ENCODE measurements around the gene UNC13B. TPM values are rescaled to one million over a fixed set of nuclear protein-coding genes. Genes with fewer than 3 reads are reported as not detected.

The UNC13B gene
- total RNA-seq, 6 experiments from 2014 or later: 18.2 to 21.4 (median 19.7) TPM

- H3K27ac Mint-ChIP-seq: no peak overlapping the region
Measured at GRCh38 chr9:35186524-35186923, 24.7 kb downstream of the UNC13B start.

DNA sequence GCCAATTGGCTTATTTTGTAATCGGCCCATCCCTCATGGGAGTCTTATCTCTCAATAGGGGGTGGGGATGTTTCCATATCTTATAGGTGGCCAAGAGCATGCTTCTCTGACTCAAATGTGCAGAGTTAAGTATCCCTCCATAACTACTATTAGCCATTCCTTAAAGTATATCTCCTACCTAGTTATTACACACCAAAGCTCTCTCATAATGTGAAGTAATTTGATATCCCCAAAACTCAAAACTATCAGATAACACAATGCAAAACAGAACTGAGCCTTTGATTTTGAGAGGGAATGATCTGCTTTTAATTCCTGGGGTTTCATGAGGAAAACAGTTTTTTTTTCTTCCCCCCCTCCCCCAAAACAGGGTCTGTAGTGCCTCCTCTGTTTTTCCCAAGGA lies 28.4 kb downstream of the UNC13B start:
- no peak overlapping the region for H3K27ac Mint-ChIP-seq
- H3K27me3 Mint-ChIP-seq (ENCODE audit: insufficient read depth): no peaks in the 10 kb centered on the region
- peaks cover under 1% of the 10 kb centered on the region; the same call in 1 of the 2 replicates for H3K4me1 Mint-ChIP-seq (ENCODE audit: low read depth)
- DNase-seq: no peak
- TF ChIP-seq, protein P1, sequence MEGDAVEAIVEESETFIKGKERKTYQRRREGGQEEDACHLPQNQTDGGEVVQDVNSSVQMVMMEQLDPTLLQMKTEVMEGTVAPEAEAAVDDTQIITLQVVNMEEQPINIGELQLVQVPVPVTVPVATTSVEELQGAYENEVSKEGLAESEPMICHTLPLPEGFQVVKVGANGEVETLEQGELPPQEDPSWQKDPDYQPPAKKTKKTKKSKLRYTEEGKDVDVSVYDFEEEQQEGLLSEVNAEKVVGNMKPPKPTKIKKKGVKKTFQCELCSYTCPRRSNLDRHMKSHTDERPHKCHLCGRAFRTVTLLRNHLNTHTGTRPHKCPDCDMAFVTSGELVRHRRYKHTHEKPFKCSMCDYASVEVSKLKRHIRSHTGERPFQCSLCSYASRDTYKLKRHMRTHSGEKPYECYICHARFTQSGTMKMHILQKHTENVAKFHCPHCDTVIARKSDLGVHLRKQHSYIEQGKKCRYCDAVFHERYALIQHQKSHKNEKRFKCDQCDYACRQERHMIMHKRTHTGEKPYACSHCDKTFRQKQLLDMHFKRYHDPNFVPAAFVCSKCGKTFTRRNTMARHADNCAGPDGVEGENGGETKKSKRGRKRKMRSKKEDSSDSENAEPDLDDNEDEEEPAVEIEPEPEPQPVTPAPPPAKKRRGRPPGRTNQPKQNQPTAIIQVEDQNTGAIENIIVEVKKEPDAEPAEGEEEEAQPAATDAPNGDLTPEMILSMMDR (IDR thresholded peaks at IDR 0.05): no peak
- no peak overlapping the region for H3K4me3 Mint-ChIP-seq
- peaks cover 19% of the 10 kb centered on the region; the same call in 1 of the 2 replicates for H3K36me3 Mint-ChIP-seq (ENCODE audit: low read depth)
- H3K9me3 Mint-ChIP-seq: peaks cover 9% of the 10 kb centered on the region; the same call in 1 of the 2 replicates

More at GRCh38 chr9:35186524-35186923, 24.7 kb downstream of the UNC13B start:
- H3K9me3 Mint-ChIP-seq: no peaks in the 10 kb centered on the region; the same call in 1 of the 2 replicates
- H3K36me3 Mint-ChIP-seq (ENCODE audit: low read depth): peaks cover 10% of the 10 kb centered on the region; the same call in 1 of the 2 replicates
- H3K4me1 Mint-ChIP-seq (ENCODE audit: low read depth): no peaks in the 10 kb centered on the region
- TF ChIP-seq, protein P1 (IDR thresholded peaks at IDR 0.05): no peak
- H3K4me3 Mint-ChIP-seq: no peak overlapping the region
- H3K27me3 Mint-ChIP-seq (ENCODE audit: insufficient read depth): no peaks in the 10 kb centered on the region
- DNase-seq: no peak

GRCh38 chr9:35191105-35191504 lies 29.3 kb downstream of the UNC13B start:
- no peak overlapping the region for H3K27ac Mint-ChIP-seq
- no peak for DNase-seq
- H3K4me3 Mint-ChIP-seq: no peak overlapping the region
- no peaks in the 10 kb centered on the region for H3K27me3 Mint-ChIP-seq (ENCODE audit: insufficient read depth)
- H3K36me3 Mint-ChIP-seq (ENCODE audit: low read depth): peaks cover 19% of the 10 kb centered on the region; the same call in 1 of the 2 replicates
- peaks cover 9% of the 10 kb centered on the region; the same call in 1 of the 2 replicates for H3K9me3 Mint-ChIP-seq
- H3K4me1 Mint-ChIP-seq (ENCODE audit: low read depth): peaks cover 9% of the 10 kb centered on the region
- TF ChIP-seq, protein P1 (IDR thresholded peaks at IDR 0.05): no peak

- no peak overlapping the region for H3K27ac Mint-ChIP-seq
- peaks cover 23% of the 10 kb centered on the region for H3K36me3 Mint-ChIP-seq (ENCODE audit: low read depth)
- H3K4me1 Mint-ChIP-seq (ENCODE audit: low read depth): peaks cover 9% of the 10 kb centered on the region
- no peaks in the 10 kb centered on the region; the same call in 1 of the 2 replicates for H3K27me3 Mint-ChIP-seq (ENCODE audit: insufficient read depth)
- peaks cover 9% of the 10 kb centered on the region; the same call in 1 of the 2 replicates for H3K9me3 Mint-ChIP-seq
- TF ChIP-seq, protein P1 (IDR thresholded peaks at IDR 0.05): peak; percentile 32
- H3K4me3 Mint-ChIP-seq: no peak overlapping the region
- DNase-seq: no peak
Measured at GRCh38 chr9:35193762-35194161, 32.0 kb downstream of the UNC13B start.

DNA sequence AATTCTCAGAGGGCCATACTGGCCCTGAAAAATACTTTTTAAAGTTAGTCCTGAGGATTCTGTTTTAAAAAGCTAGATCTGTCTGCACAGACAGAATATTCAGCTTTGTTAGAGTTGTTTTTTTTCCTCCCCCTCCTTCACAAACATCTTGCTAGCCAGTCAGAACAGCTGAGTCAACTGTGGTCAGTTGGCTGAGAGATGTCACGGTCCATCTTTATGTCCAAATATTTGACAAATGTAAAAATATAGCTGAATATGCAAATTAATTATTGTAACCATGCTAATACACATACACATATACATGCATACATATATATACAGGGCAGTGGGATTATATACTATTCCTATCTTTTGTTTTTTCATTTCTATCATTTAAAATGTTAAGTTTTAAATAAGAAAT lies 33.9 kb downstream of the UNC13B start:
- TF ChIP-seq, protein P1 (IDR thresholded peaks at IDR 0.05): no peak
- DNase-seq: peak; percentile 21
- Mint-ChIP-seq H3K27me3 (ENCODE audit: insufficient read depth) (no peaks in the 10 kb centered on the region; the same call in 1 of the 2 replicates), H3K36me3 (ENCODE audit: low read depth) (peaks cover 17% of the 10 kb centered on the region), H3K4me1 (ENCODE audit: low read depth) (peaks cover 9% of the 10 kb centered on the region), H3K9me3 (peaks cover 18% of the 10 kb centered on the region; the same call in 1 of the 2 replicates), H3K4me3 (no peak overlapping the region), H3K27ac (no peak overlapping the region)
